ENCODE measurements around the gene ZMYND8.
"Not testable (repeated sequence)": the region's sequence is repeated elsewhere in the genome, so short reads cannot be mapped to it uniquely, and the experiment has no call there.

ZMYND8 gene

DNA sequence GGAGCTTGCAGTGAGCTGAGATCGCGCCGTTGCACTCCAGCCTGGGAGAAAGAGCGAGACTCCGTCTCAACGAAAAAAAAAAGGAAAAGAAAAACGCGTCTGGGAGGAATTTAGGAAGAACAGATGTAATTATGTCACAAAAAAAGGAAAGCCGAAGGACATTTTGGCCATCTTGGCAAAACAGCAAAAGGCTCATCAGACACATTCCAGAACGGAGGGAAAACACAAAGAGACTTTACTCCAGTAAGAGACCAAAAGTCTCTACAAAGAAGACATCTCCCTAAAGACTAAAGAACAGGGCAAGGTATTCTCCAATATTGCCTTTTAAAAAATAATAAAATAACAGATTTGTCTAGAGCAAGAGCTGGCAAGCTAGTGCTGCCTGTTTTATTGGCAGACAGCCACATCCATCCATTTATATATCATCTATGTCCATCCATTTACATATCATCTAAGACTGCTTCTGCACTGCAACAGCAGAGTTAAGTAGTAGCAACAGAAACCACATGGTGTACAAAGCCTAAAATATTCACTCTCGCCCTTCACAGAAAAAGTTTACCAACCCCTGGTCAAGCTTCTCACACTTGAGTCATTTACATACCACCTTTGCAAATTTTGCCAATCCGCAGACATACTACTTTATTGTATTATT lies 133.9 kb downstream of the ZMYND8 start:
- no peak for DNase-seq

DNA sequence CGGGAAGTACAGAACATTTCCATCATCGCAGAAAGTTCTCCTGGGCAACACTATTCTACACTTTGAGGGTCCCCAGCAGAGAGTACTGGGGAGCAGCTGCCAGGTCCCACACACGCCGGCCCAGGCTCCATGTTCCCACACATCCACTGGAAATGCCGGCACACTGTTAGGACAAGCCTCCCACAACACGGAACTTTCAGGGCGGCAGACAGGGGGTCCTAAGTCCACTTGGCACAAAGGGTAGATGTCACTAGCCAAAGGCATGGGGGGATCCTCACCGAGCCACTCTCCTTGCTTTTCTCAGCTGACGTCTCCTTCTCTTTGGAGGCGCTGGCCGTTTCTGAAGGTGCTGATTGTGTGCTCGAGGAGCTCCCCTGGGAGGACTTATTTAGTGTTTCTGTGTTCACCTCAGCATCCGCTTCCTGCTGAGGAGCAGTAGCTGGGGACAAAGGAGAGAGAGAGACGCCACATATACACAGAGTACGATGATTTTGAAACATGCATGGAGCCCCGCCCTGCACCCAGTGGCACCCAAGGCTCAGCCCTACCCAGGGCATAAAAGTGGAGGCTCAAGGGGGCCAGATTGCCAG lies 135.4 kb downstream of the ZMYND8 start:
- no peak for DNase-seq

DNA sequence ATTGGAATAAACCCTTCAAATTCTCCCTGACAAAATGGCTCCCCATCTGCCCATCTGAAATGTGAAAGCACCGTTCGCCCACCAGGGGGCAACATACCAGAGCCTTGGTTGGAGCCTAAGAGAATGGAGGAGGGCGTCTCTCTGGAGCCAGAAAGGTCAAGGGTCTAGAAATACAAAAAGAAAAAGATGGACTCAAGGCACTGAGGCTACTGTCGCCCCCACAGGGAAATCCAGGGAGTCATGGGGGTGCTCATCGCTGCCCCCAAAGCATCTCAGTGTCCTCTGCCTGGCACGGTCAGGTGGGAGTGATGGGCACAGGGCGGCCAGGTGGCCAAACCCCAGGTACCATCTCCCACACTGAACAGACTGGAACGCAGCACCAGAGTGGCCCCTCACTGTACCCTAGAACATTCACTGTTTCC lies 136.3 kb downstream of the ZMYND8 start:
- DNase-seq = no peak

DNA sequence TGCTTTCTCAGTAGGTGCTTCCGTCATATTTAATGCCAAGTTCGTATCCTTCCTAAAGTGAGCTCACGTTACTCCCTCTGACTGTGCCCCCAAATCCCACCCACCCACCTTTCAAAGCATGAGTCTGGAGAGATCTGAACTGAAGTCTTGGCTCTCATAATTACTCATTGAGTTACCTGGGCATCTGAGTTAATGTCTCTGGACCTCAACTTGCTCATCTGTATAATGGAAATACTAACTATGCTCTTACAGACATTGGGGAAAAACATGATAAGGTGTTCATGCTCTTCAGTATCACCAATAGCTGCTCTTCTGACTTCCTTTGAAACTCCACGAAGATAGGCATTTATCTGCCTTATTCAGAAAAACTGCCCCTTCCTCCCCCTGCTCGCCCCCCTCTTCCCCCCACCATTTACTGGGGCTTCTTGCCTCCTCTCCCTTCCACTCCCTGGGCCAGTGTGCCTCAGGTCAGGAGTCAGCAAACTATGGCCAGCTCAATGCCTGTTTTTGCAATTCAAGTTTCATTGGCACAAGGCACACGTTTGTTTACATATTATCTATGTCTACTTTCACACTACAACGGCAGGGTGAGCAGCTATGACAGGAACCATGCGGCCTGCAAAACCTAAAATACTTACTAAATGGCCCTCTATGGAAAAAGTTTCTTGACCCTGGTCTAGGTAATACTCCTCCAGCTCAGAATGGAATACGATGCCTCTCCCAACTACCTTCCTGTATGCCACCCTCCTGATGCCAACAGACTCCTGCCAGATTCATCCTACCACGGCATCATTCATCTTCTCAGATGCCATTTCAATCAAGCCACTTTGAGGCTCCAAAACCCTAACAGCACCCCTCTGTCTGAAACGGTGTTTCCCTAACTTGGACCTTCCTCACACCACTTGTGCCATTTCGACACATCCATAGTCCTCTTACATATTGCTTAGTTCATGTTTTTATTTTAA lies 138.7 kb downstream of the ZMYND8 start:
- no peak for DNase-seq

DNA sequence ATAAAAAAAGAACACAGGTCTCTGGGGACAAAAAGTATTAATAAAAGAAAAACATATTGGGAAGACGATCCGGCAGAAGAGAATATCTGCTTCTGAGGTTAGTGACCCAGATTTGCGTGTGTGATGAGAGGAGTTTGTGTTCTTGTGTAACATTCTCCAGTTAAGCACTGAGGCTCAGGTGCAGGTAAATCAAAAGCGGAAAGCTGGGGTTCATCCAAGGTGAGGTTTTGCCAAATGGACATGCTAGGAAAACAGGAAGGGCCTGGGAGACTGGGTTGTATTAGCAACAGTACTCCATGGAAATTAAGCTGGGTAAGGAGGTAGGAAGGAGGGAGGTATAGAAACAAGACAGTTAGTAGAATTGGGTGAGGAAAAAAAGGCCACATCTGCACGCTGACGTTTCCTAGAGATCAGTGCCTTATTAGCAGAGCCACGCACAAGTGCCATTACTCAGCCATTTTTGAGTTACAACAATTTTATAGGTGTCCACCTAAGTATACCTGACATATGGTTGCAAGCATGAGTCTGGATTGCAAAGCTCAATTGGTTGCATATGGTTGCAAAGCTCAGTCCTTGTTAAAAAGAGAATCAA lies 139.6 kb downstream of the ZMYND8 start:
- peak in 1 of 2 experiments; percentile 45 for DNase-seq

DNA sequence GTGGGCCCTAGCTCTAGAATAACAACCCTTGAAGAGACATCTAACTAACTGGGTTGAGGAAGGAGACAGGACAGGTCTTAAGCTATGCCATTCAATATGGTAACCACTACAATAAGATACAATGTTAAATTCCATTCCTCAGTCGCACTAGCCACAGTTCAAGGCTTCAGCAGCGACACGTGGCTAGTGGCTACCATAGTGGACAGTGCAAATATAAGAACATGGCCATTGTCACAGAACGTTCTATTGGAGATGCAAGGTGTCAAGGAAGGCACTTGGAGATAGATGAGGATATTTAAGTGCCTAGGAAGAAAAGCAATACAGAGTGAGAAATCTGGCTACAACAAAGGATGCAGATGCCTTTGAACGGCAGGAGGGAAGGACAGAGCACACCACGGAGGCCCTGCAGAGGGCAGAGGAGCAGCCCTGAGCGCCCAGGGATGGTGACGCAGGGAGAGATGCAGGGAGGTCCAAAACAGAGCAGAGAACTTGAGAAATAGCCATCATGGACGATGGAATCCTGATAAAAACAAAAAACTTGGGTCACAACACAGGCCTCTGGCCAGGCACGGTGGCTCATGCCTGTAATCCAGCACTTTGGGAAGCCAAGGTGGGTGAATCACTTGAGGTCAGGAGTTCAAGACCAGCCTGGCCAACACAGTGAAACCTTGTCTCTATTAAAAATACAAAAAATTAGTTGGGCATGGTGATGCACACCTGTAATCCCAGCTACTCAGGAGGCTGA lies 140.7 kb downstream of the ZMYND8 start:
- no peak for DNase-seq

DNA sequence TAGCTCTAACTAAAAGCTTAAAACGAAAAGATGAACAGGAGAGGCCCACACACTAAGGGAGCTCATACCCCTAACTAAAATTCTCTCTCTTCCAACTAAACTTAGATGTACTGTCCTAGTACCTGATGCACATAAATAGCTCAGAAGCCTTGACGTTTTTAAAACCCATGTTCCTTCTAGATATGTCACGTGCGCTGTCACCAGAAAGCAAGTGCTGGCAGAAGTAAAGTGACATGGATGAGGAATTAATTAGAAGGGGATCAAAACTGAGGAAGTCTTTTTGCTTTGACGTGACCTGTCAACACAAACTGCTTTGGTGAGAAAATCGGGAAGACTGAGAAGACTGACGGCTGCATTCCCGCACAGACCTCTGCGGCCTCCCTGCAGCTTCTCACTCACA lies 142.5 kb downstream of the ZMYND8 start:
- DNase-seq = no peak

DNA sequence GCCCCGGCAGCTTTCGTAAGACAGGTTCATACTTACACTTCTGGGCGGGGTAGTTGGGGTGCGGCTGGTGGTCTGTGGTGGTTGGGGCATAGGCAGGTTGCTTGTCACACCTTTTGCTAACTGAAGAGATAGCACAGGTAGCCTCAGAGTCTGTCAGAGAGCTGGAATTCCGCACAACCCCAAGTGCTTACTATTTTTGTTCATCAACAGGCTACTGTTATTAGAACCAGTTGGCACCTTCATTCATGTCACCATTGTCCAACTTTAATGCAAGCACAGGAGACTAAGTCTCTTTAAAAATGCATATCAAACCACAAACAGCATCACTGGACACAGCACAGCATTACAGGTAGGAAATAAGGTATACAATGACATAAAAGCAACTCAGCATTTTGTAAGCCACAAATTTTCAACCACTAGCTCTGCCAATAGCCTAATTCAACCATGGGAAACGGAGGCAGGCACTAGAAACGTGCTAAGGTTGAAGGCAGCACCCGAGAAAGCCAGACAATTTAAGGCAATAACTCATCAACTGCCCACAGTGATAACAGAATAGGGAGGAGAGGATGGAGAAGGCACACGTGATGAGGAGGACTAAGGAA lies 143.8 kb downstream of the ZMYND8 start:
- no peak for DNase-seq

DNA sequence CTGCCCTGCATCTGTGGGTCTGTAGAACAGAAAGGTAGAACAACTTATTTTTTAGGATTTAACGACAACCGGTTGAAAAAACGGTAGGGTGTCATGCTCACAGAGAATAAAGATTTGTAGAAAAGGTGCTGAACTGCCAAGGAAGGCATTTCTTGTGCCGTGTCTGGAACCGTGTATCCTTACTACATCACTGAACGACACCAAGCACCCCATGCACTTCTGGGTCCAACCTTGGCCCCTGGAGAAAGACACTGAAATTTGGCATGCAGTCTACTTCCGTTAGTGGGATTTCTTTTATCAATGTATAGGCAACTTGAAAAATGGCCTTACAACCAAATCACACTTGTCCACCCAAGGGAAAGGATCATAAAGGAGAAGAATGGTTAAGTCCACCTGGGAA lies 145.5 kb downstream of the ZMYND8 start:
- no peak for DNase-seq

DNA sequence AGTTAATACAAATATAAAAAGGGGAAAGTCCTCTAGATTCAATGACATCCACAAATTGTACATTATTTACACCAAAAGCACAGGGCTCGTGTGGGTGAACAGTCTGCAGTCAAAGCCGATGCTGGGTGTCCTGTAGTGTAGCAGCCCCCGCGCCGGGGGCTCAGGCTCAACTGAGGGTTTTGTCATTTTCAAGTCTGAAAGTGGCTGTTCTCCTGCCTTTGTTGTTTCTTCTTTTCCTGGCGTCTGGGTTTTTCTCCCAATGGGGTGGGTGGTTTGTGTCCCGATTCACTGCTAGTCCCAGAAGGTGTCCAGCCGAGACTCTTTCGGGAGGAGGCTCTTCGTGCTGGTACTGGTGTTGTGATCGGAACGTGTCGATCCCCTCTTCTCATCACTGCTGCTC lies 146.0 kb downstream of the ZMYND8 start:
- no peak for DNase-seq

DNA sequence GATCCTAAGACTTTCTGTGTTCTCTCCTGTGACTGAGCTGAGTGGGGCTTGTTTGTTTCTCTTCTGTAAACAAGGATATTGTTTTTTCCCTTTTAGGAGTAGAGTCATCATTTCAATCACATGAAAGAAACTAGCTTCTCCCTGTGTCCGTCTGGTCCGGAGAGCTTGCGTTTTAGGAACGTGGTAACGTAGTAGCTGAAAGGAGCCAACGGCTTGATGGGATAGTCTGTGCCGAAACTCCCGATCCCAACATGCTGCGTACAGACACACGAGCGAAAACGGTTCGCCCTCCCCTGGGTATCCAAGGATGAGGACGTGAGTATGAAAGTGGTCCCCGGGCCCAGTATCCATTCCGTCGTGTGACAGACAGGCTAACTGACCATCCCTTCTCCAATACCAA lies 146.5 kb downstream of the ZMYND8 start:
- DNase-seq = no peak

DNA sequence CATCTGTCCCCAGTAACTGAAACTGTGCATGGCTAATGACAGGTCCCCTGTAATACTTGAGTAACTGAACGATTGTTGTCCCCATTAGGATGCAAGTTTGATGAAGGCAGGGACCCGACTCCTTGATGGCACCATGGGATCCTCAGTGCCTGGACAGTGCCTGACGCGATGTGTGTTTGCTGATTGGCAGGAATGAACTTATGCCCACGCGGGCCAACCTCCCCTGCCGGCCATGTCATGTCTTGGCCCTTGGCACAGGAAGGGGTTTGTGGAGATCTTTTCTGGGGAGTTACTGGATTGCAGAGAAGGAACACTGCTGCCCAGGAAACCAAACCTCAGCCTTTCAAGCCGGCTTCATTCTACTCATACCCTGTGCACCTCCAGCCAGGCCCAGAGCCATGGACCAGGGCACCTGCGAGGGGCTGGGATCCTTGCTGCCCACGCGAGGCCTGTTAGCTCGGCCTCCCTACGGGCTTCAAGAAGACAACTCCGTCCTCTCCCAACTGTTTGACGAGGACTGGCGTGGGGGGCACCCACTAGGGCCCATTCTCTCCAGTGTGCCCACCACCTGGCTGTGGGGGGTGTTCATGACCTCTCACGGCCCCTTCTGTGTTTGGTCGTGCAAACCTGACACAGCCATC lies 147.8 kb downstream of the ZMYND8 start:
- no peak for DNase-seq

DNA sequence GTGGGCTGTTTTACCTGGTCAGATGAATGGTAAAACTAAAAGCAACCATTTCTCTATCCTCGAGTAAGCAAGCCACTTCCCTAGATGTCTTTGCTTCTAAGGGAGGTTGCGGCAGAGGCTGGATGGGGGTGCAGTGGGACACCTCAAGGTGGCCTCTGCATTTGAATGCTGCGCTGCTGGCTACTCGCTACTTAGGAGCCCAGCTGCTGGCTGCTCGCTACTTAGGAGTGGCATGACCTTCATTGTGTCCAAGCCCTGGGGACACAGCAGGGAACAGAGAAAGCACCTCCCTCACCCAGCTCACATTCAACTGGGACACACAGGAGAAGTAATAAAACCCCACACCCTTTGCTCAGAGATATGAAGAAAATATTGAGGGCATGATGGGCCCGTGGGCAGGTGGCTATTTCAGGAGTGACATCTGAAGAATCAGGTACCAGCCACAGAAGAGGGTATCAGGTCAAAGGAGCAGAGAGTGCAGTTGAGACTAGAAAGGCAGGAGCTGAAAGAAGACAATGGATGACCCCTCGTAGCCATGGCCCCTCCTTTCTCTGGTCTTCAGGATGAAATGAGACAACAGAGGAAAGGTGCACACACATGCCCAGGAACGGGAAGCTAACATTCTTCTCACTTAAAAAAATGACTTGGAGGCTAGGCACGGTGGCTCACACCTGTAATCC lies 149.4 kb downstream of the ZMYND8 start:
- DNase-seq = no peak

DNA sequence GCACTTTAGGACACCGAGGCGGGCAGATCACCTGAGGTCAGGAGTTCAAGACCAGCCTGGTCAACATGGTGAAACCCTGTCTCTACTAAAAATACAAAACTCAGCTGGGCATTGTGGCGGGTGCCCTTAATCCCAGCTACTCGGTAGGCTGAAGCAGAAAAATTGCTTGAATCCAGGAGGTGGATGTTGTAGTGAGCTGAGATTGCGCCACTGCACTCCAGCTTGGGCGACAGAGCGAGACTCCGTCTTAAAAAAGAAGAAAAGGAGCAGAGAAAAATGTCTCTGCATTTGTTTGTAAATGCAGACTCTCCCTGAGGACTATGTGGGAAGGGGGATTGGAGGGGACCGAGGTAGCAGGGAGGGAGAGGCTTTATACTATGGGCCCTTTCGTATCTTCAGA lies 149.9 kb downstream of the ZMYND8 start:
- DNase-seq = not testable (repeated sequence)

DNA sequence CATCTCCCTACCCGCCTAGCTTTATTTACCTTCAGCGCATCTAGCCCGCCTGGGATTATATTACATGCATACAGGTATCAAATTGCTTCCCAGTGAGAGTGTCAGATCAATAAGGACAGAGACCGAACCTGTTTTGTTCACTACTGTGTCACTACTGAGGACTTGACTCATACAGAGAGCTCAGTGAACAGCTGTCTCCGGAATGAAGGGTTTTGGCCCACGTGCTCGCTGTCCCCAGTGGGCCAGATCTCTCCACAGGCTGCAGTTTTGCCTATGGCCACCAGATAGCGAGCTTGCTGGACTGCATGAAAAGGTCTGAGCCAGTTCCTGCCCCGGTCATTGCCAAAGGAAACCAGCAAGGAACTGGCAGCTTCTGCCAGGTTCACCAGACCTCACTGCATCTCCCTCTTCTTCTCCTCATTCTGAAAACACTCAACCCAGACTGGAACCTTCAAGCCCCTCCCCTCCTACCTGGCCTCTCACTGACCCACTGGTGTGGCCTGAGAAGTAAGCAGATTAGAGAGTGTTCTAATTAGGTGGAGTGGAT lies 150.8 kb downstream of the ZMYND8 start:
- DNase-seq = peak; percentile 6 to 69

DNA sequence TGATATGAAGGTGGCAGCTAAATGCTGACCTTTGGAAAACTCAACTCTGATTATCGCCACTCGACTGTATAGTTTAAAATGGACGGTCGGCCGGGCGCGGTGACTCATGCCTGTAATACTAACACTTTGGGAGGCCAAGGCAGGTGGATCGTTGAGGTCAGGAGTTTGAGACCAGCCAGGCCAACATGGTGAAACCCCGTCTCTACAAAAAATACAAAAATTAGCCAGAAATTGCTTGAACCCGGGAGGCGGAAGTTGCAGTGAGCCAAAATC lies 151.7 kb downstream of the ZMYND8 start:
- DNase-seq = not testable (repeated sequence)

DNA sequence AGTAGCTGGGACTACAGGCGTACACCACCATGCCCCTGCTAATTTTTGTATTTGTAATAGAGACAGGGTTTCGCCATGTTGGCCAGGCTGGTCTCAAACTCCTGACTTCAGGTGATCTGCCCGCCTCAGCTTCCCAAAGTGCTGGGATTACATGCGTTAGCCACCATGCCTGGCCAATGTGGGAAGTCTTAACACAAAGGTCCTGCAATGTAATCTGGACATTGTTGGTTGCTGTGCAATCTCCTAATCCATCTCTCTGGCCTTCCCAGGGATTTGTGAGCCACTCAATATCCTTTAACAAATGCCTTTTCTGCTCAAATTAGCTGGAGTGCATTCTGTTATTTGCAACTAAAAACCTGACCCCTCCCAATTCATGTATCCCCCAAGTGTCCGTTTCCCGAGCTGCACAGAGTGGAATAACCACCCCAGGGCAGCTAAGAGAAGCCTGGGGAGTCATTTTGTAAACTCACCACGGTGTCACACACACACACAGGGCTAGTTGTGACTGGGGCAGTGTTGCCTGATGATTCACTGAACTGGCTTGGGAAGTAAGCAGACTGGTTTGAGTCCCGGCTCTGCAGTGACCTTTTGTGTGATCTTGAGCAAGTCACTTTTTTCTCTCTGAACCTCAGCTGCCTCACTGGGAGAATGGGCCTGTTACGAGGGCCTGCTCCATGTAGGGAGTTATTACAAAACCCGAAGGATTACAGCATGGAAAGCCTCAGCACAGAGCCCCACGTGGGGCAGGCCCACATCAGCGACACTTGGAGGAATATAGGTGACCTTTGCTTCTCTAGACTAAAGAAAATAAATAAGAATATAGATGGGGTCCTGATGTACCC lies 152.3 kb downstream of the ZMYND8 start:
- DNase-seq = no peak

DNA sequence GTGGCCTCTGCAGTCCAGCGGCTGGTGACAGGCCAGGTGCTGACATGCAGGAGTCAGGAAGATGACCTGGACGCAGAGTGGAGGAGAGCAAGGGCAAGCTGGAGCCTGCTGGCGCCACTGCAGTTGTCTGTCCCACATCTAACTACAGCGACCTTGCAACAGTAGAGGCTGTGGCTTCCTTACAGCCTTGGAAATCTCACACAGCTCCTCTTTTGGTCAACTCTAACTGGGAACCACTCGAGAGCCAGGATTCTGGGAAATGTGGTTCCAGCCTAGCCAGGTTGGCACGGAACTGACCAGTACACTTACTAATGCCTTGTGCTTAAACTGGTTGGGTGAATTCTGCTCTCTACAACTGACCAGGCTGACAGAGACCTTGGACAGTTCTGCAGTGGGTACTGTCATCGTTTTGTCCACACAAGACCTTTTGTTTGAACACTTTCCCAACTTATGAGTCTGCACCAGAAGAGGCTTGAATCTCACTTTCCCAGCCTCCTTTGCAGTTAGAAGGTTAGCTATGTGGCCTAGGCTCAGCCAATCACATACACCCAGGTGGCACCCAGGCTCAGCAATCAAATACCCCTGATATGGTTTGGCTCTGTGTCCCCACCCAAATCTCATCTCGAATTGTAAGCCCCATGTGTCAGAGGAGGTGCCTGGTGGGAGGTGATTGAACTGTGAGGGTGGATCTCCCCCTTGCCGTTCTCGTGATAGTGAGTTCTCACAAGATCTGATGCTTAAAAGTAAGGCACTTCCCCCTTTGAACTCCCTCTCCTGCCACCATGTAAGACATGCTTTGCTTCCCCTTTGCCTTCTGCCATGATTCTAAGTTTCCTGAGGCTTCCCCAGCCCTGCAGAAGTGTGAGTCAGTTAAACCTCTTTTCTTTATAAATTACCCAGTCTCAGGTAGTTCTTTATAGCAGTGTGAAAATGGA lies 153.5 kb downstream of the ZMYND8 start:
- DNase-seq = no peak

All from cerebellar nuclear complex (tissue), 1 donor.